A673 (cell line): ENCODE data around the gene NAPA.

Source experiments
- CTCF ChIP-seq: fragments of 300-800, 200-600 bp; sonication (generic); conservative IDR thresholded peaks from 2 replicates; pipeline ENCODE4 v1.5.1; 2017; ENCODE audit warnings: low read depth, mild to moderate bottlenecking, antibody characterized with exemption, low read length, moderate library complexity, mixed read lengths
- EZH2 ChIP-seq: fragments of 200-600 bp; sonication (generic); IDR thresholded peaks from 2 replicates; pipeline ENCODE4 v1.6.1; 2017; ENCODE audit warnings: borderline replicate concordance, low read depth, mild to moderate bottlenecking, mixed read lengths, antibody characterized with exemption, low read length; ENCODE audit not compliant: poor library complexity, severe bottlenecking

GRCh38 chr19:47560999-47561398, 46.1 kb upstream of the NAPA start:
- TF ChIP-seq CTCF (no peak), EZH2 (no peak)
